Body of pancreas (tissue), 4 donors: ENCODE results near the gene LPXN. TPM values are rescaled to one million over a fixed set of nuclear protein-coding genes. Genes with fewer than 3 reads are reported as not detected.

Source experiments
- ATAC-seq: fragments of 150-250 bp; one replicate; pipeline ENCODE4 v1.9.1; 2016
- DNase-seq, 4 donors: peaks; one replicate each; pipeline ENCODE4 v3.0.0-alpha.2; 2019
- H3K27ac ChIP-seq, 4 donors: fragments of 200-600 bp; sonication (generic); 1 replicate in 3 of 4; 2 replicates in 1 of 4; pipeline versions ENCODE4 v1.5.1 to v1.6.1; 2016 to 2019; ENCODE audit warnings: mild to moderate bottlenecking in 1 of 4, mixed read lengths in 1 of 4, moderate library complexity in 1 of 4
- H3K27me3 ChIP-seq, 2 donors: fragments of 200-600 bp; sonication (generic); one replicate each; pipeline ENCODE4 v1.6.0; 2016; ENCODE audit warnings: mild to moderate bottlenecking in 1 of 2
- H3K36me3 ChIP-seq, 2 donors: fragments of 200-600 bp; sonication (generic); replicated peaks in 1 of 2; 2 replicates each; pipeline ENCODE4 v1.5.1; 2016; ENCODE audit warnings: low read depth in 2 of 2; ENCODE audit not compliant: insufficient read depth in 1 of 2
- H3K4me1 ChIP-seq: fragments of 200-600 bp; sonication (generic); one replicate; pipeline ENCODE4 v1.6.0; 2016
- H3K4me3 ChIP-seq, 2 donors: fragments of 200-600 bp; sonication (generic); 1 replicate in 1 of 2; 2 replicates in 1 of 2; pipeline ENCODE4 v1.5.1; 2016 to 2019
- H3K9me3 ChIP-seq, 3 donors: fragments of 200-600 bp; sonication (generic); 1 replicate in 2 of 3; 2 replicates in 1 of 3; pipeline ENCODE4 v1.5.1; 2016
- CTCF ChIP-seq, 7 experiments: fragments of 450-650 bp in 4 of 7; fragments of 200-600 bp in 3 of 7; sonication (generic) in 3 of 7; IDR thresholded peaks; one replicate each; pipeline ENCODE4 v1.5.1; 2016 to 2019; ENCODE audit warnings: antibody characterized with exemption in 7 of 7
- POLR2A ChIP-seq, 3 donors: fragments of 450-650 bp; IDR thresholded peaks; one replicate each; pipeline ENCODE4 v1.6.1; 2016; ENCODE audit warnings: antibody characterized with exemption in 3 of 3, mild to moderate bottlenecking in 2 of 3
- WGBS, 2 donors: methylation state at CpG; one replicate each; pipeline ENCODE4 v1.1.5; 2017; 5-methylcytosine and 5-hydroxymethylcytosine counted together
- intact Hi-C: fragments of 100-400 bp; cut with DNase I; formaldehyde crosslinking; loops from one replicate; pipeline ENCODE4 v1.15.1; 2023
- total RNA-seq, 2 donors: library from RNA; depleted of rRNA; stranded (reverse); fragments of >200 nt; gene quantifications; one replicate each; pipeline ENCODE4 v1.1.0, GENCODE V29; 2016

Gene LPXN
- total RNA-seq, 2 donors from 2014 or later = 5.7 to 6.3 TPM

GRCh38 chr11:58495906-58496305 is 79.8 kb downstream of the LPXN start:
- no peaks in the 10 kb centered on the region for H3K9me3 ChIP-seq
- no peak overlapping the region for H3K4me3 ChIP-seq
- WGBS, 2 donors = 48 to 60% methylated on average over 2 of the region's 2 CpGs
- TF ChIP-seq CTCF (IDR thresholded peaks at IDR 0.05) (no peak), POLR2A (IDR thresholded peaks at IDR 0.05) (no peak)
- ATAC-seq = no peak
- no peak overlapping the region for H3K27ac ChIP-seq
- no peaks in the 10 kb centered on the region for H3K27me3 ChIP-seq
- intact Hi-C loops = no loop called here
- H3K36me3 ChIP-seq = no peaks in the 10 kb centered on the region
- DNase-seq = no peak
- no peaks in the 10 kb centered on the region for H3K4me1 ChIP-seq

GRCh38 chr11:58494101-58494500 is 81.6 kb downstream of the LPXN start:
- no peak for DNase-seq
- H3K36me3 ChIP-seq = no peaks in the 10 kb centered on the region
- H3K27me3 ChIP-seq = no peaks in the 10 kb centered on the region
- TF ChIP-seq CTCF (IDR thresholded peaks at IDR 0.05) (no peak), POLR2A (IDR thresholded peaks at IDR 0.05) (no peak)
- intact Hi-C loops = no loop called here
- no peak for ATAC-seq
- no peaks in the 10 kb centered on the region for H3K9me3 ChIP-seq
- H3K4me1 ChIP-seq = no peaks in the 10 kb centered on the region
- H3K4me3 ChIP-seq = no peak overlapping the region
- H3K27ac ChIP-seq = no peak overlapping the region

- H3K4me1 ChIP-seq = no peaks in the 10 kb centered on the region
- 73 to 78% methylated on average over 2 of the region's 2 CpGs for WGBS, 2 donors
- DNase-seq (no peak), ATAC-seq (no peak)
- no peaks in the 10 kb centered on the region for H3K9me3 ChIP-seq
- no peak overlapping the region for H3K27ac ChIP-seq
- intact Hi-C loops = no loop called here
- no peak for TF ChIP-seq CTCF (IDR thresholded peaks at IDR 0.05)
- TF ChIP-seq POLR2A (IDR thresholded peaks at IDR 0.05) = no peak
- H3K4me3 ChIP-seq = no peak overlapping the region
- H3K36me3 ChIP-seq = no peaks in the 10 kb centered on the region
- no peaks in the 10 kb centered on the region for H3K27me3 ChIP-seq
Observed at GRCh38 chr11:58493676-58494075, 82.0 kb downstream of the LPXN start.

GRCh38 chr11:58490827-58491226 is 84.8 kb downstream of the LPXN start:
- H3K4me3 ChIP-seq = no peak overlapping the region
- H3K27me3 ChIP-seq = no peaks in the 10 kb centered on the region
- no peaks in the 10 kb centered on the region for H3K4me1 ChIP-seq
- no peak overlapping the region for H3K27ac ChIP-seq
- WGBS, 2 donors = 45 to 83% methylated on average over 2 of the region's 2 CpGs
- DNase-seq (no peak), ATAC-seq (no peak)
- intact Hi-C loops = no loop called here
- H3K9me3 ChIP-seq = no peaks in the 10 kb centered on the region
- TF ChIP-seq POLR2A (IDR thresholded peaks at IDR 0.05) (no peak), CTCF (IDR thresholded peaks at IDR 0.05) (no peak)
- no peaks in the 10 kb centered on the region for H3K36me3 ChIP-seq

GRCh38 chr11:58487170-58487569 is 88.5 kb downstream of the LPXN start:
- no peaks in the 10 kb centered on the region for H3K36me3 ChIP-seq
- ATAC-seq = no peak

More at GRCh38 chr11:58487170-58487569, 88.5 kb downstream of the LPXN start:
- intact Hi-C loops = no loop called here
- Histone ChIP-seq H3K4me3 (no peak overlapping the region), H3K27ac (no peak overlapping the region), H3K27me3 (no peaks in the 10 kb centered on the region), H3K9me3 (no peaks in the 10 kb centered on the region), H3K4me1 (no peaks in the 10 kb centered on the region)
- DNase-seq = no peak
- TF ChIP-seq POLR2A (IDR thresholded peaks at IDR 0.05) (no peak), CTCF (IDR thresholded peaks at IDR 0.05) (no peak)
